Measurements from ENCODE around the gene ERCC6. TPM values are rescaled to one million over a fixed set of nuclear protein-coding genes. Genes with fewer than 3 reads are reported as not detected.

Gene ERCC6
- total and polyA plus RNA-seq, 4 experiments from 2014 or later: 7.3 to 46.7 (median 28.1) TPM

DNA sequence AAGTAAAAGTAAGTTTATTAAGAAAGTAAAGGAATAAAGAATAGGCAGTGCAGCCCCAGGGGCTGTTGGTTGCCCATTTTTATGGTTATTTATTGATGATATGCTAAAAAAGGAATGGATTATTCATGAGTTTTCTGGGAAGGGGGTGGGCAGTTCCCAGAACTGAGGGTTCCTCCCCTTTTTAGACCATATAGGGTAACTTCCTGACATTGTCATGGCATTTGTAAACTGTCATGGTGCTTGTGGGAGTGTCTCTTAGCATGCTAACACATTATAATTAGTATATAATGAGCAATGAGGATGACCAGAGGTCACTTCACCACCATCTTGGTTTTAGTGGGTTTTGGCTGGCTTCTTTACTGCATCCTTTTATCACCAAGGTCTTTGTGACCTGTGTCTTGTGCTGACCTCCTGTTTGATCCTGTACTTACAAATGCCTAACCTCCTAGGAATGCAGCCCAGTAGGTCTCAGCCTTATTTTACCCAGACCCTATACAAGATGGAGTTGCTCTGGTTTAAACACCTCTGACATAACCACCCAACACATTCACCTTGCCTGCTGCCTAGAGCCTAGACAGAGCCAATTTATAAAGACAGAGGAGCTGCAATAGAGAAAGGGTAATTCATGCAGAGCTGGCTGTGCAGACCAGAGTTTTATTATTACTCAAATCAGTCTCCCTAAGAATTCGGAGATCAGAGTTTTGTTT, 10.9 kb upstream of the ERCC6 start:
- Histone ChIP-seq H3K4me3 (ENCODE audit: low read length in 2 of 2) (no peak overlapping the region), H3K27me3 (ENCODE audit: insufficient read depth, low read length) (no peaks in the 10 kb centered on the region), H3K9me3 (ENCODE audit: control insufficient read depth in 1 of 2, low read length in 2 of 2) (no peaks in the 10 kb centered on the region), H3K27ac (ENCODE audit: low read depth, low read length) (no peak overlapping the region), H3K4me1 (ENCODE audit: insufficient read depth, low read length) (no peaks in the 10 kb centered on the region), H3K36me3 (ENCODE audit: insufficient read depth, low read length) (no peaks in the 10 kb centered on the region)
- Mint-ChIP-seq H3K36me3 (peaks cover 0 to 1% of the 10 kb centered on the region in 2 donors), H3K27ac (no peak overlapping the region), H3K9me3 (peaks cover 0 to 7% (median 2%) of the 10 kb centered on the region in 8 donors), H3K27me3 (peaks cover 12 to 21% of the 10 kb centered on the region in 2 donors), H3K4me1 (no peaks in the 10 kb centered on the region), H3K4me3 (no peak overlapping the region)
- ChIA-PET CTCF (ENCODE audit: partially characterized antibody) (no interaction called here), POLR2A (ENCODE audit: partially characterized antibody) (no interaction called here)
- no peak for DNase-seq
- intact Hi-C loops (cut with micrococcal nuclease): no loop called here

DNA sequence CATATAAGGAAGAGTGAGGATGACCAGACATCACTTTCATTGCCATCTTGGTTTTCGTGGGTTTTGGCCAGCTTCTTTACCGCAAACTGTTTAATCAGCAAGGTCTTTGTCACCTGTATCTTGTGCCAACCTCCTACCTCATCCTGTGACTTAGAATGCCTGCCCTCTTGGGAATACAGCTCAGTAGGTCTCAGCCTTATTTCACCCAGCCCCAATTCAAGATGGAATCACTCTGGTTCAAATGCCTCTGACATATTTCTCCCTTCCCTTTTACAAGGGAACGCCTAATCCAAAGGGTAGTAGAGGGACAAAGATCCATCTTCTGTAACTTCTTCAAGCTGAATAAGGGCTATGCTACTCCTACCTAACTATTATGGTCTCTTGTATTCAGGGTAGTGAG, 4.7 kb upstream of the ERCC6 start:
- Histone ChIP-seq H3K36me3 (ENCODE audit: insufficient read depth, low read length) (no peaks in the 10 kb centered on the region), H3K4me1 (ENCODE audit: insufficient read depth, low read length) (peaks cover 9% of the 10 kb centered on the region), H3K4me3 (ENCODE audit: low read length in 2 of 2) (no peak overlapping the region), H3K27me3 (ENCODE audit: insufficient read depth, low read length) (no peaks in the 10 kb centered on the region), H3K27ac (ENCODE audit: low read depth, low read length) (no peak overlapping the region), H3K9me3 (ENCODE audit: control insufficient read depth in 1 of 2, low read length in 2 of 2) (no peaks in the 10 kb centered on the region)
- ChIA-PET CTCF (ENCODE audit: partially characterized antibody) (interaction anchor here (1.0 kb wide), 1 partner anchor 136 kb away, joined by 3 read pairs; no protein-coding TSS in a partner anchor), POLR2A (ENCODE audit: partially characterized antibody) (no interaction called here)
- no peak overlapping the region for H3K27ac Mint-ChIP-seq
- peaks cover 0 to 8% (median 1%) of the 10 kb centered on the region in 8 donors for H3K9me3 Mint-ChIP-seq
- intact Hi-C loops (cut with micrococcal nuclease): no loop called here
- peaks cover 3 to 13% (median 11%) of the 10 kb centered on the region in 4 donors for H3K4me1 Mint-ChIP-seq
- H3K27me3 Mint-ChIP-seq: peaks cover 17 to 21% of the 10 kb centered on the region in 2 donors
- no peak for DNase-seq
- no peak overlapping the region for H3K4me3 Mint-ChIP-seq
- H3K36me3 Mint-ChIP-seq: peaks cover 0 to 10% of the 10 kb centered on the region in 2 donors

DNA sequence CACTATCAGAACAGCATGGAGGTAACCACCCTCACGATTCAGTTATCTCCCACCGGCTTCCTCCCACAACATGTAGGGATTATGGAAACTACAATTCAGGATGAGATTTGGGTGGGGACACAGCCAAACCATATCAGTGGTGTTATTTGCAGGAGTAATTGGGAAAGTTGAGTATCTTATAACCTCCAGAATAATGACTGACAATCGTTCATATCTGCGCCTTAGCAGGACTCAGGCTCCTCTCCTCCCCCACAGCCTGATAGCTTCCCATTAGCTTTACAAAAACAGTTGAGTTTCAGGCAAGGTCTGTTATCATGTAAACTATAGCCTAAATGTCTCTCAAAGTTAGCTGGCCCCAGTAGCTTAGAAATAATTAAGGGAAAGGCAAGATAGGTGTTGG, 3.4 kb upstream of the ERCC6 start:
- Mint-ChIP-seq H3K9me3 (peaks cover 0 to 8% (median 1%) of the 10 kb centered on the region in 8 donors), H3K27ac (peak overlapping the region in 1 of 7 donors; percentile 68), H3K4me3 (no peak overlapping the region), H3K27me3 (peaks cover 17 to 19% of the 10 kb centered on the region in 2 donors), H3K36me3 (peaks cover 0 to 12% of the 10 kb centered on the region in 2 donors), H3K4me1 (peaks cover 10 to 22% (median 19%) of the 10 kb centered on the region in 4 donors)
- ChIA-PET CTCF (ENCODE audit: partially characterized antibody) (interaction anchor here (2.0 kb wide), 1 partner anchor 23 kb away, joined by 4 read pairs; no protein-coding TSS in a partner anchor), POLR2A (ENCODE audit: partially characterized antibody) (no interaction called here)
- no peaks in the 10 kb centered on the region for H3K36me3 ChIP-seq (ENCODE audit: insufficient read depth, low read length)
- no peaks in the 10 kb centered on the region for H3K27me3 ChIP-seq (ENCODE audit: insufficient read depth, low read length)
- H3K4me1 ChIP-seq (ENCODE audit: insufficient read depth, low read length): peaks cover 17% of the 10 kb centered on the region
- intact Hi-C loops (cut with micrococcal nuclease): no loop called here
- DNase-seq: no peak
- no peak overlapping the region for H3K4me3 ChIP-seq (ENCODE audit: low read length in 2 of 2)
- H3K9me3 ChIP-seq (ENCODE audit: control insufficient read depth in 1 of 2, low read length in 2 of 2): no peaks in the 10 kb centered on the region
- no peak overlapping the region for H3K27ac ChIP-seq (ENCODE audit: low read depth, low read length)

GRCh38 chr10:49541762-49542161, 2.8 kb upstream of the ERCC6 start:
- Mint-ChIP-seq H3K9me3 (peaks cover 0 to 8% (median 1%) of the 10 kb centered on the region in 8 donors), H3K4me1 (peaks cover 11 to 25% (median 20%) of the 10 kb centered on the region in 4 donors), H3K36me3 (peaks cover 0 to 12% of the 10 kb centered on the region in 2 donors), H3K27ac (peak overlapping the region in 1 of 7 donors; percentile 68), H3K27me3 (peaks cover 17% of the 10 kb centered on the region in 2 donors), H3K4me3 (no peak overlapping the region)
- Histone ChIP-seq H3K27ac (ENCODE audit: low read depth, low read length) (no peak overlapping the region), H3K36me3 (ENCODE audit: insufficient read depth, low read length) (no peaks in the 10 kb centered on the region), H3K9me3 (ENCODE audit: control insufficient read depth in 1 of 2, low read length in 2 of 2) (no peaks in the 10 kb centered on the region), H3K4me1 (ENCODE audit: insufficient read depth, low read length) (peaks cover 17% of the 10 kb centered on the region), H3K27me3 (ENCODE audit: insufficient read depth, low read length) (no peaks in the 10 kb centered on the region), H3K4me3 (ENCODE audit: low read length in 2 of 2) (no peak overlapping the region)
- CTCF ChIA-PET (ENCODE audit: partially characterized antibody): interaction anchor here (2.0 kb wide), 1 partner anchor 22 kb away, joined by 4 read pairs; no protein-coding TSS in a partner anchor
- no peak for DNase-seq
- POLR2A ChIA-PET (ENCODE audit: partially characterized antibody): no interaction called here
- intact Hi-C loops (cut with micrococcal nuclease): no loop called here

DNA sequence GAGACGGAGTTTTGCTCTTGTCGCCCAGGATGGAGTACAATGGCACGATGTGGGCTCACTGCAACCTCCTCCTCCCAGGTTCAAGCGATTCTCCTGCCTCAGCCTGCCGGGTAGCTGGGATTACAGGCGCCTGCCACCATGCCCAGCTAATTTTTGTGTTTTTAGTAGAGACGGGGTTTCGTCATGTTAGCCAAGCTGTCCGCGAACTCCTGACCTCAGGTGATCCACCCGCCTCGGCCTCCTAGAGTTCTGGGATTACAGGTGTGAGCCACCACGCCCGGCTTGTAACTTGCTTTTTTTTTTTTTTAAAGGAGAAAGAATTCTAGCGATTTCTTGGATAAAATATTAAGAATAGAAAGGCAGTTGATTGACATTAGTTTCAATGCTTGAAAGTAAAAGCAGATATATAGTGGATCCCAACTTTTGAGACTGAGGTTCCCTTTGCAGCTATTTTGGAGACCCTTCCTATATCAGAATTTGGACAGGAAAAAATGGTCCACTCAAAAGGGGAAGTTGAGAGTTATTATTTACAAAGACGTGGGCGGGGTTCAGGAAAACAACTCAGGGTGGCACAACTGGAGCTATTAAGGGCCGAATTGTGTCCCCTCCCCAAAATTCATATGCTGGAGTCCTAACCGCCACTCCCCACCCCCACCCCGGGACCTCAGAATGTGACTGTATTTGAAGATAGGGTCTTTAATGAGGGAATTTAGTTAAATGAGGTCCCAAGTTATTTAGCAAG, 1.3 kb upstream of the ERCC6 start:
- Mint-ChIP-seq H3K4me1 (peaks cover 21 to 37% (median 30%) of the 10 kb centered on the region in 4 donors), H3K27me3 (peaks cover 14 to 17% of the 10 kb centered on the region in 2 donors), H3K27ac (peak overlapping the region in 1 of 7 donors; percentile 93), H3K36me3 (peaks cover 0 to 16% of the 10 kb centered on the region in 2 donors), H3K4me3 (peak overlapping the region in 7 of 8 donors; percentile 92 to 98 (median 95)), H3K9me3 (peaks cover 0 to 8% (median 0%) of the 10 kb centered on the region in 8 donors)
- intact Hi-C loops (cut with micrococcal nuclease): no loop called here
- DNase-seq: no peak
- no peak overlapping the region for H3K27ac ChIP-seq (ENCODE audit: low read depth, low read length)
- no peaks in the 10 kb centered on the region for H3K27me3 ChIP-seq (ENCODE audit: insufficient read depth, low read length)
- H3K4me3 ChIP-seq (ENCODE audit: low read length in 2 of 2): peak overlapping the region in 1 of 2 donors; percentile 77
- H3K36me3 ChIP-seq (ENCODE audit: insufficient read depth, low read length): no peaks in the 10 kb centered on the region
- H3K4me1 ChIP-seq (ENCODE audit: insufficient read depth, low read length): peaks cover 17% of the 10 kb centered on the region
- CTCF ChIA-PET (ENCODE audit: partially characterized antibody): interaction anchor here (0.7 to 2.3 kb wide), 8 partner anchors 12 to 133 kb away, joined by 3 to 11 read pairs (median 4); no protein-coding TSS in a partner anchor
- POLR2A ChIA-PET (ENCODE audit: partially characterized antibody): interaction anchor here (1.8 to 2.0 kb wide), 2 partner anchors 21 to 527 kb away, joined by 5 to 6 read pairs; partner anchors contain the start of gene WASHC2A
- H3K9me3 ChIP-seq (ENCODE audit: control insufficient read depth in 1 of 2, low read length in 2 of 2): no peaks in the 10 kb centered on the region

- peaks cover 14 to 15% of the 10 kb centered on the region in 2 donors for H3K27me3 Mint-ChIP-seq
- Histone ChIP-seq H3K4me3 (ENCODE audit: low read length in 2 of 2) (peak overlapping the region; percentile 77 to 78), H3K36me3 (ENCODE audit: insufficient read depth, low read length) (no peaks in the 10 kb centered on the region), H3K4me1 (ENCODE audit: insufficient read depth, low read length) (peaks cover 17% of the 10 kb centered on the region), H3K27ac (ENCODE audit: low read depth, low read length) (peak overlapping the region; percentile 72), H3K27me3 (ENCODE audit: insufficient read depth, low read length) (no peaks in the 10 kb centered on the region), H3K9me3 (ENCODE audit: control insufficient read depth in 1 of 2, low read length in 2 of 2) (no peaks in the 10 kb centered on the region)
- intact Hi-C loops (cut with micrococcal nuclease): loop anchor here (1.0 to 5.0 kb wide), 2 partner anchors 1083 to 1233 kb away; partner anchors contain the start of genes MAPK8 and SGMS1
- peaks cover 0 to 21% of the 10 kb centered on the region in 2 donors for H3K36me3 Mint-ChIP-seq
- peak overlapping the region; percentile 92 to 98 (median 94) for H3K4me3 Mint-ChIP-seq
- peak overlapping the region; percentile 93 to 98 (median 97) for H3K27ac Mint-ChIP-seq
- POLR2A ChIA-PET (ENCODE audit: partially characterized antibody): interaction anchor here (0.6 to 2.0 kb wide), 7 partner anchors 14 to 1085 kb away, joined by 3 to 6 read pairs (median 3); partner anchors contain the start of gene WASHC2A
- peaks cover 26 to 44% (median 36%) of the 10 kb centered on the region in 4 donors for H3K4me1 Mint-ChIP-seq
- DNase-seq: peak in 1 of 5 donors; percentile 48
- CTCF ChIA-PET (ENCODE audit: partially characterized antibody): interaction anchor here (0.7 to 2.3 kb wide), 13 partner anchors 10 to 883 kb away, joined by 3 to 11 read pairs (median 5); no protein-coding TSS in a partner anchor
- H3K9me3 Mint-ChIP-seq: no peaks in the 10 kb centered on the region
These were observed 482 bp upstream of the ERCC6 start for GRCh38 chr10:49539320-49539885.

Data from CD4-positive, alpha-beta memory T cell (primary cell).